ENCODE data around the gene FYTTD1.

The FYTTD1 gene

DNA sequence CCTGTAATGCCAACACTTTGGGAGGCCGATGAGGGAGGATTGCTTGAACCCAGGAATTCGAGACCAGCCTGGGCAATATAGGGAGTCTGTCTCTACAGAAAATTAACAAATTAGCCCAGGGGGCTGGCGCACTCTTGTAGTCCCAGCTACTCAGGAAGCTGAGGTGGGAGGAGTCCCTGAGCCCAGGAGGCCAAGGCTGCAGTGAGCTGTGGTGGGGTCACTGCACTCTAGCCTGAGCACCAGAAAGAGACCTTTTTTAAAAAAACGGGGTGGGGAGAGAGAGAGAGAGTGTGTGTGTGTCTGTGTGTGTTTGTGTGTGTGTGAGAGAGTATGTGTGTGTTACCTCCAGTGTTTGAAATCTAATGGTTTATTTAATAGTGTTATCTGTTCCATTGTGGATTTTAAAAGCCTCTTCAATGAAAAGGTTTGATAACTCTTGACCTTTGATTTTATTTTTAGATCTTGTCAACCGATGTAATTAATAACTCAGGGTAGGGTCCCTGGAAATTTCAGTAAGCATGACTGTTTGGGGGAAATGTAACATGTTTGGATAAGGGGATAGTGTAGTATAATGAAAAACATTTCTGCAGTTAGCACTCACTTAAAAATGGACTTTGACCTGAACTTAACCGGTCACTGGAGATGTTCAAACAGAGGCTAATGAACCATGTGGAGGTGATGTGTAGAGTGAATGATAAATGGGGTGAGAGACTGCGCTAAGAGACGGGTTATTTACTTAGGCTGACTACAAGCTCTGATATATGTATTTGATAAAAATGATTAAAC, 71.1 kb downstream of the FYTTD1 start:
- TF ChIP-seq, protein P1, sequence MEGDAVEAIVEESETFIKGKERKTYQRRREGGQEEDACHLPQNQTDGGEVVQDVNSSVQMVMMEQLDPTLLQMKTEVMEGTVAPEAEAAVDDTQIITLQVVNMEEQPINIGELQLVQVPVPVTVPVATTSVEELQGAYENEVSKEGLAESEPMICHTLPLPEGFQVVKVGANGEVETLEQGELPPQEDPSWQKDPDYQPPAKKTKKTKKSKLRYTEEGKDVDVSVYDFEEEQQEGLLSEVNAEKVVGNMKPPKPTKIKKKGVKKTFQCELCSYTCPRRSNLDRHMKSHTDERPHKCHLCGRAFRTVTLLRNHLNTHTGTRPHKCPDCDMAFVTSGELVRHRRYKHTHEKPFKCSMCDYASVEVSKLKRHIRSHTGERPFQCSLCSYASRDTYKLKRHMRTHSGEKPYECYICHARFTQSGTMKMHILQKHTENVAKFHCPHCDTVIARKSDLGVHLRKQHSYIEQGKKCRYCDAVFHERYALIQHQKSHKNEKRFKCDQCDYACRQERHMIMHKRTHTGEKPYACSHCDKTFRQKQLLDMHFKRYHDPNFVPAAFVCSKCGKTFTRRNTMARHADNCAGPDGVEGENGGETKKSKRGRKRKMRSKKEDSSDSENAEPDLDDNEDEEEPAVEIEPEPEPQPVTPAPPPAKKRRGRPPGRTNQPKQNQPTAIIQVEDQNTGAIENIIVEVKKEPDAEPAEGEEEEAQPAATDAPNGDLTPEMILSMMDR (conservative IDR thresholded peaks at IDR 0.05) = no peak
- no peak for TF ChIP-seq ZFX (IDR thresholded peaks at IDR 0.05)
- no peak overlapping the region for H3K27ac ChIP-seq

DNA sequence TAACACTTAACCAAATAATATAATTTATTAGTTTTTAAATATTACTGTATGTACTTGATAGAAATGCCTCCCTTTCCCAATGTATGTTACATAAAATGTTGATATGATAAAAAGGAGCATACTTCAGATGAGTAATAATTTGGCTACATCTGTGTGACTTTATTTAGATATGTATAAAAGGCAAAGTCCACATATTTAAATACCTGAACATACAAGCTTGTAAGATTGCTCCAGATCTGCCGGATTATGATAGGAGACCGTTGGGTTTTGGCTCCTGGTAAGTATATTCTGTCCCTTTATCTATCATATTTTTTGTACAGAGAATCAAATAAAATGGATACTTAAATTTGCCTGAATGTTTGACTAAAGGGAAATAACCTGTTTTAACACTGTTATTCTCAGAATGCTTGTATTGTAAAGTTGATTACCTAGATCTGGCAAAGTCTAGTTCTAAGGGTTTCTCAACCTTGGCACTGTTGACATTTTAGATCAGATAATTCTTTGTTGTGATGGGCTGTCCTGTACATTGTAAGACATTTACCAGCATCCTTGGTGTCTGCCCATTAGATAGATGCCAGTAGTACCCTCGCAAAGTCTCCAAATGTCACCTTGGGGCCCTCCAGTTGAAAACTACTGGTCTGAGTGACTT, 79.8 kb downstream of the FYTTD1 start:
- TF ChIP-seq, protein P1 (conservative IDR thresholded peaks at IDR 0.05) = no peak
- TF ChIP-seq ZFX (IDR thresholded peaks at IDR 0.05) = no peak
- H3K27ac ChIP-seq = no peak overlapping the region

DNA sequence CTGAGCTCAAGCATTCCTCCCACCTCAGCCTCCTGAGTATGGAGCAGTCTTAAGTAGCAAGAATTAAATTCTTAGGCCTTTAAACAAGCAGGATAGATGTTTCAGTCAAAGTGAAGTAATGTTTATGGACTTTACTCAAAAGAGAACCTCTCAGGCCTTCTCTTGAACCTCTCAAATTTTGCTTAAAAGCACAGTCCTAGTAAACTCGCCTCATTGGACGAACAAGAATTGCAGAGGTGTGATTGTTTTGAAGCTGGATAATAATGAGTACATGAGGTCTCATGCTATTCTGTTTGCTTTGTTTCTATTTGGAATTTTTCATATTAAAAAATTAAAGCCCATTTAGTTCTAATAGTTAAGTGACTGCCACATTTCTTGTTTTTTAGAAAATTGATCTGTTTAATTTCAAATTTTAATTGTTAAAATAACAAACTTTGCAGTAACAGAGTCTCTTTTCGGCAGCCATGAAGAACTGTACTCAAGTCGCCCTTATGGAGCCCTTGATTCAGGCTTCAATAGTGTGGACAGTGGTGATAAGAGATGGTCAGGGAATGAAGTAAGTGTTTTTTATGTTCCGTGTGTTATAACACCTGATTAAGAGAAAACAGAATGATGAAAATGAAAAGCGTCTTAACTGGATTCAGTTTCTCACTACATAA, 80.8 kb downstream of the FYTTD1 start:
- TF ChIP-seq ZFX (IDR thresholded peaks at IDR 0.05) = no peak
- TF ChIP-seq, protein P1 (conservative IDR thresholded peaks at IDR 0.05) = no peak
- H3K27ac ChIP-seq = no peak overlapping the region

DNA sequence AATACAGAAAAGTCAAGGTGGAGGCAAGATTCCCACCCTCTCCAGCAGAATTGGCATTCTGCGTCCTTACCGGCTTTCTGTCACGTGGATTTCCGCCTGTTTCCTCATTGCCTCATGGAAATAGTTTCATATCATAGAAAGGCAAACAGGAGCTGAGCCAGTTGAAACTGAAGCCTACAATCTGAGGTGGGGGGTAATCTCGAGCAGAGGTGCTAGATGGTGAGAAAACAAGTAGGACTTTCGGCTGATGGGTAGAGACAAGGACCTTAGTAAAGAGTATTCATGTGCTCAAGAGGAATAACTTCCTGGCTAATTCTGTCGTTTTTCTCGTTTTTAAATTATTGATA, 81.3 kb downstream of the FYTTD1 start:
- TF ChIP-seq, protein P1 (conservative IDR thresholded peaks at IDR 0.05) = no peak
- TF ChIP-seq ZFX (IDR thresholded peaks at IDR 0.05) = no peak
- no peak overlapping the region for H3K27ac ChIP-seq

DNA sequence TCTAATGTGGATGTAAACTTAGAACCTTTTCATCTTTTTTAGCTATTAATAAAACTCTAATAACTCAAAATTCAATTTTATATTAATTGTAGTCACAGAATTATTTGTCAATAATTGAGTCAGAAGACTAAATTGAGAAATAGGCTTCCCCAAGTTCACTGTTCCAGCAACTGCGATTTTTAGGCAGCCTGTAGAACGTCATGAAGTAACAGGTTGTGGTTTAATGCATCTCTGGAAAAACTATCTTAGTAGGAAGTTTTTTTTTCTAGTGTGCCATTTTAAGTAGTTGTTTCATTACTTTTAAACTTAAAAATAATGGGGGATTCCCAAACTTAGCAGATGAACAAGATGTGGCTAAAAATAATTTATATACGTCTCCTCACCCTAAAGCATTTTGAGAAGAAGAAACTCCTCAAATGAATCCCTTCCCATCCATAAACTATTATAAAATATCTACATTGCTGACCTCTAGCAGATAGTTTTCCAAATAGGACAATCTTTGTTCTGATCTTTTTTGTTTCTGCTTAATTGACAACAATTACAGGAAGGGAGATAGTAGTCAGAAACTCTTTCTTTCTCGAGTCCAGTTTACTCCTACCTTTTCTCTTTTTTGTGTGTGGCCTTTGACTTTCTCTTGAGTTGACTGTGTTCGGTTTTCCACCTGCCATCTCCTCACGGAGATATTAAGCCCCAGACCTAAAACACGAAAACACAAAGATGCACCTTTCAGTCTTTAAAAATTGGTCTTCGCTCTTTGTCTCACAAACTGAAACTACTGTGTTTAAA, 84.4 kb downstream of the FYTTD1 start:
- no peak for TF ChIP-seq ZFX (IDR thresholded peaks at IDR 0.05)
- TF ChIP-seq, protein P1 (conservative IDR thresholded peaks at IDR 0.05) = no peak
- H3K27ac ChIP-seq = no peak overlapping the region

DNA sequence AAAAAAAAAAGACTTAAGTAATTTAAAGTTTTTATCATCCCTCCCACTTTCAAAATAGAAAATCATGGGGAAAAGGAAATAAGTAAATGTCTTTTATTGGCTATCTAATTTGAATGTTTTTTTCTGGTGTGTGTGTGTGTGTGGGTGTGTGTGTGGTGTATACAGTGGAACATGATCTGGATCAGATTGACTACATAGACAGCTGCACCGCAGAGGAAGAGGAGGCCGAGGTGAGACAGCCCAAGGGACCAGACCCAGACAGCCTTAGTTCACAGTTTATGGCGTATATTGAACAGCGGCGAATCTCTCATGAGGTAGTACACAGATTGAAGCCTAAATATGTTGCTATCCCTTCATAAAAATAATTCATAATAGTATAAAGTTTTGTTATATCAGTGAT, 85.8 kb downstream of the FYTTD1 start:
- no peak overlapping the region for H3K27ac ChIP-seq
- TF ChIP-seq, protein P1 (conservative IDR thresholded peaks at IDR 0.05) = no peak
- TF ChIP-seq ZFX (IDR thresholded peaks at IDR 0.05) = no peak

All from C4-2B (cell line).